HepG2 (cell line): ENCODE measurements around the gene CLN6. TPM values are rescaled to one million over a fixed set of nuclear protein-coding genes. Genes with fewer than 3 reads are reported as not detected.

Experiments
- HIVEP1 ChIP-seq: sonication (generic); formaldehyde crosslinking; IDR thresholded peaks from 2 replicates; pipeline ENCODE4 v1.4.0; 2020; ENCODE audit warnings: mild to moderate bottlenecking, missing genetic modification reagents
- NR2C2 ChIP-seq: sonication (generic); formaldehyde crosslinking; IDR thresholded peaks from 2 replicates; pipeline ENCODE4 v1.4.0; 2020; ENCODE audit warnings: missing genetic modification reagents, mild to moderate bottlenecking, moderate library complexity, borderline replicate concordance
- PRMT3 ChIP-seq: sonication (generic); formaldehyde crosslinking; IDR thresholded peaks from 2 replicates; pipeline ENCODE4 v1.8.1; 2022; ENCODE audit warnings: low read depth, mild to moderate bottlenecking, moderate library complexity, missing genetic modification reagents, borderline replicate concordance
- ZNF501 ChIP-seq: sonication (generic); formaldehyde crosslinking; IDR thresholded peaks from 2 replicates; pipeline ENCODE4 v1.5.1; 2020; ENCODE audit warnings: mild to moderate bottlenecking, moderate library complexity, missing genetic modification reagents
- ZNF646 ChIP-seq: sonication (generic); formaldehyde crosslinking; IDR thresholded peaks from 2 replicates; pipeline ENCODE4 v1.9.0; 2021; ENCODE audit warnings: mild to moderate bottlenecking, missing genetic modification reagents
- ZNF720 ChIP-seq: sonication (generic); formaldehyde crosslinking; IDR thresholded peaks from 2 replicates; pipeline ENCODE4 v1.4.0; 2020; ENCODE audit warnings: missing genetic modification reagents
- ZNF839 ChIP-seq: sonication (generic); formaldehyde crosslinking; IDR thresholded peaks from 2 replicates; pipeline ENCODE4 v1.4.0; 2020; ENCODE audit warnings: missing genetic modification reagents, mild to moderate bottlenecking, borderline replicate concordance
- ZNF879 ChIP-seq: sonication (generic); formaldehyde crosslinking; IDR thresholded peaks from 2 replicates; pipeline ENCODE4 v1.8.1; 2023; ENCODE audit warnings: missing genetic modification reagents
- polyA plus RNA-seq, 8 experiments: library from polyadenylated mRNA; depleted of rRNA in 3 of 8; stranded (reverse) in 7 of 8; unstranded in 1 of 8; fragments of >200 nt; fragmentation: Illumina TruSeq in 4 of 8; extraction: Trizol in 4 of 8; gene quantifications; 2 replicates each; pipeline versions ENCODE4 v1.2.1 to v1.2.3, GENCODE V29; 2011 to 2016; ENCODE audit warnings: low read depth in 4 of 8, missing spikeins in 1 of 8, mixed read lengths in 1 of 8; ENCODE audit not compliant: insufficient read depth in 1 of 8
- total RNA-seq, 5 experiments: library from RNA; depleted of rRNA; stranded (reverse); fragments of >200 nt; fragmentation: Illumina TruSeq; extraction: Trizol; gene quantifications; 2 replicates each; pipeline ENCODE4 v1.2.3, GENCODE V29; 2016; ENCODE audit warnings: low read depth in 1 of 5
- TF ChIP-seq, protein P1 (sequence below): sonication (generic); formaldehyde crosslinking; IDR thresholded peaks from 2 replicates; pipeline ENCODE4 v1.4.0; 2020; ENCODE audit warnings: mild to moderate bottlenecking, missing genetic modification reagents, borderline replicate concordance
- TF ChIP-seq, protein P2 (sequence below): sonication (generic); formaldehyde crosslinking; IDR thresholded peaks from 2 replicates; pipeline ENCODE4 v1.5.0; 2020; ENCODE audit warnings: missing genetic modification reagents, mild to moderate bottlenecking, borderline replicate concordance
- TF ChIP-seq, protein P3 (sequence below): sonication (generic); formaldehyde crosslinking; IDR thresholded peaks from 2 replicates; pipeline ENCODE4 v1.4.0; 2020; ENCODE audit warnings: missing genetic modification reagents

CLN6 gene
- total and polyA plus RNA-seq, 2 of the 13 experiments (the other 11 are each of a cell fraction or from before 2014, with no cell fraction given), result 24.9 to 27.1 TPM

GRCh38 chr15:68256675-68257450 is 27.3 kb upstream of the CLN6 start (continued):
- TF ChIP-seq, protein P1, sequence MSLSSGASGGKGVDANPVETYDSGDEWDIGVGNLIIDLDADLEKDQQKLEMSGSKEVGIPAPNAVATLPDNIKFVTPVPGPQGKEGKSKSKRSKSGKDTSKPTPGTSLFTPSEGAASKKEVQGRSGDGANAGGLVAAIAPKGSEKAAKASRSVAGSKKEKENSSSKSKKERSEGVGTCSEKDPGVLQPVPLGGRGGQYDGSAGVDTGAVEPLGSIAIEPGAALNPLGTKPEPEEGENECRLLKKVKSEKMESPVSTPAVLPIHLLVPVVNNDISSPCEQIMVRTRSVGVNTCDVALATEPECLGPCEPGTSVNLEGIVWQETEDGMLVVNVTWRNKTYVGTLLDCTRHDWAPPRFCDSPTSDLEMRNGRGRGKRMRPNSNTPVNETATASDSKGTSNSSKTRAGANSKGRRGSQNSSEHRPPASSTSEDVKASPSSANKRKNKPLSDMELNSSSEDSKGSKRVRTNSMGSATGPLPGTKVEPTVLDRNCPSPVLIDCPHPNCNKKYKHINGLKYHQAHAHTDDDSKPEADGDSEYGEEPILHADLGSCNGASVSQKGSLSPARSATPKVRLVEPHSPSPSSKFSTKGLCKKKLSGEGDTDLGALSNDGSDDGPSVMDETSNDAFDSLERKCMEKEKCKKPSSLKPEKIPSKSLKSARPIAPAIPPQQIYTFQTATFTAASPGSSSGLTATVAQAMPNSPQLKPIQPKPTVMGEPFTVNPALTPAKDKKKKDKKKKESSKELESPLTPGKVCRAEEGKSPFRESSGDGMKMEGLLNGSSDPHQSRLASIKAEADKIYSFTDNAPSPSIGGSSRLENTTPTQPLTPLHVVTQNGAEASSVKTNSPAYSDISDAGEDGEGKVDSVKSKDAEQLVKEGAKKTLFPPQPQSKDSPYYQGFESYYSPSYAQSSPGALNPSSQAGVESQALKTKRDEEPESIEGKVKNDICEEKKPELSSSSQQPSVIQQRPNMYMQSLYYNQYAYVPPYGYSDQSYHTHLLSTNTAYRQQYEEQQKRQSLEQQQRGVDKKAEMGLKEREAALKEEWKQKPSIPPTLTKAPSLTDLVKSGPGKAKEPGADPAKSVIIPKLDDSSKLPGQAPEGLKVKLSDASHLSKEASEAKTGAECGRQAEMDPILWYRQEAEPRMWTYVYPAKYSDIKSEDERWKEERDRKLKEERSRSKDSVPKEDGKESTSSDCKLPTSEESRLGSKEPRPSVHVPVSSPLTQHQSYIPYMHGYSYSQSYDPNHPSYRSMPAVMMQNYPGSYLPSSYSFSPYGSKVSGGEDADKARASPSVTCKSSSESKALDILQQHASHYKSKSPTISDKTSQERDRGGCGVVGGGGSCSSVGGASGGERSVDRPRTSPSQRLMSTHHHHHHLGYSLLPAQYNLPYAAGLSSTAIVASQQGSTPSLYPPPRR (CRISPR knock-in tag), result no peak
- TF ChIP-seq HIVEP1 (CRISPR knock-in tag) (no peak), ZNF646 (CRISPR knock-in tag) (no peak; the same call in 1 of the 2 replicates), NR2C2 (CRISPR knock-in tag) (0 out of 2 replicates have a peak, but pooled peaks have one; percentile 18), ZNF839 (CRISPR knock-in tag) (peak; percentile 74; the same call in 1 of the 2 replicates), PRMT3 (0 out of 2 replicates have a peak, but pooled peaks have one; percentile 64), ZNF879 (no peak), ZNF720 (CRISPR knock-in tag) (no peak), ZNF501 (CRISPR knock-in tag) (peak; percentile 17; the same call in 1 of the 2 replicates)
- TF ChIP-seq, protein P2, sequence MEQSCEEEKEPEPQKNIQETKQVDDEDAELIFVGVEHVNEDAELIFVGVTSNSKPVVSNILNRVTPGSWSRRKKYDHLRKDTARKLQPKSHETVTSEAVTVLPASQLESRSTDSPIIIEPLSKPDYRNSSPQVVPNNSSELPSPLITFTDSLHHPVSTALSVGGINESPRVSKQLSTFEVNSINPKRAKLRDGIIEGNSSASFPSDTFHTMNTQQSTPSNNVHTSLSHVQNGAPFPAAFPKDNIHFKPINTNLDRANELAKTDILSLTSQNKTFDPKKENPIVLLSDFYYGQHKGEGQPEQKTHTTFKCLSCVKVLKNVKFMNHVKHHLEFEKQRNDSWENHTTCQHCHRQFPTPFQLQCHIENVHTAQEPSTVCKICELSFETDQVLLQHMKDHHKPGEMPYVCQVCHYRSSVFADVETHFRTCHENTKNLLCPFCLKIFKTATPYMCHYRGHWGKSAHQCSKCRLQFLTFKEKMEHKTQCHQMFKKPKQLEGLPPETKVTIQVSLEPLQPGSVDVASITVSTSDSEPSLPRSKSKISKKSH (CRISPR knock-in tag), result 0 out of 2 replicates have a peak, but pooled peaks have one; percentile 38
- TF ChIP-seq, protein P3, sequence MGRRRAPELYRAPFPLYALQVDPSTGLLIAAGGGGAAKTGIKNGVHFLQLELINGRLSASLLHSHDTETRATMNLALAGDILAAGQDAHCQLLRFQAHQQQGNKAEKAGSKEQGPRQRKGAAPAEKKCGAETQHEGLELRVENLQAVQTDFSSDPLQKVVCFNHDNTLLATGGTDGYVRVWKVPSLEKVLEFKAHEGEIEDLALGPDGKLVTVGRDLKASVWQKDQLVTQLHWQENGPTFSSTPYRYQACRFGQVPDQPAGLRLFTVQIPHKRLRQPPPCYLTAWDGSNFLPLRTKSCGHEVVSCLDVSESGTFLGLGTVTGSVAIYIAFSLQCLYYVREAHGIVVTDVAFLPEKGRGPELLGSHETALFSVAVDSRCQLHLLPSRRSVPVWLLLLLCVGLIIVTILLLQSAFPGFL (CRISPR knock-in tag), result 0 out of 2 replicates have a peak, but pooled peaks have one; percentile 47
